ENCODE data around the gene SERPINH1.

SERPINH1 gene

DNA sequence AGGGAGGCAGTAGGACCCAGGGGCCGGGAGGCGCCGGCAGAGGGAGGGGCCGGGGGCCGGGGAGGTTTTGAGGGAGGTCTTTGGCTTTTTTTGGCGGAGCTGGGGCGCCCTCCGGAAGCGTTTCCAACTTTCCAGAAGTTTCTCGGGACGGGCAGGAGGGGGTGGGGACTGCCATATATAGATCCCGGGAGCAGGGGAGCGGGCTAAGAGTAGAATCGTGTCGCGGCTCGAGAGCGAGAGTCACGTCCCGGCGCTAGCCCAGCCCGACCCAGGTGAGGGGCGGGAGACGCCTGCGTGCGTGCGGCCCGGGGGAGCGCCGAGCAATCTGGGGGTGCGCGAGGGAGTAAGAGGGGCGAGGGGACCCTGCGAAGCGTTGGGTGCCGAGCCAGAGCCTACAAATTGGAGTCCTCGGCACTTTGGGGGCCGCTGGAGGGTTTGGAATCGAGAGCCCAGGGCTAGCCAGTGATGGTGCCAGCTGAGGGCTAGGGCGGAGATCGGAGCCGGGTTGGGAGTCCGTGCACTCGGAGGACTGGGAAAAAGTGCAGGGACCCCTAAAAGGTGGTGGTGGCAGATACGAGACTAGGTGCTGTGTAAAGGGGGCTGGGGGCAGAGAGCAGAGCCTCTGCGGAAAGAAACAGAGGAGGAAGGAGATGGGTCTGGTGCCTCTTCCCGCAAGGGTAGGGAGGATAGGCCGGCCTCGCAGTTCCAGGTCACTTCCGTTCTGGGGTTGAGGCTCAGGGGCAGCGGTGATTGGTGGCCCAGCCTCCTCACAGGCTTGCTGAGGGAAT is at the start of gene SERPINH1:
Gene SERPINH1 (plus strand): TSS at position 206 of the 788 bp plus-strand sequence. CDS start 4,097 bp downstream, outside the sequence.
- peak; percentile 52 to 68 for DNase-seq

DNA sequence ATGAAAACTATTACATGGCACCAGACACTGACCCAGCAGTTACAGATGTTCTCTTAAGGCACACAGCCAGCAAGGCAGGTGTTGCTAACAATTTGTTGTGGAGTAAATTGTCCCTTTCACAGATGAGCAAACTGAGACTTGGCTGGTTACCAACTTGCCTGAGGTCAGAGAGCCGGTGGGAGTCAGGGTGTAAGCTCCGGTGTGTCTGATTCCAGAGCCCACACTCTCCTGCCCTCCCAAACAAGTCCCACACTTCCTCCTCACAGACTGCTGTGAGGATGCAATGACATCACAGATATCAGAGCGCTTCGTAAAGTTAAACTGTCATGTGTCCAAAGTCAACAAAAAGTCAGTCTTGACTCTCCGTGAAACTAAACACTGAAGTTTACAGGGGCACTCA is 48.8 kb upstream of the SERPINH1 start:
- no peak for DNase-seq

DNA sequence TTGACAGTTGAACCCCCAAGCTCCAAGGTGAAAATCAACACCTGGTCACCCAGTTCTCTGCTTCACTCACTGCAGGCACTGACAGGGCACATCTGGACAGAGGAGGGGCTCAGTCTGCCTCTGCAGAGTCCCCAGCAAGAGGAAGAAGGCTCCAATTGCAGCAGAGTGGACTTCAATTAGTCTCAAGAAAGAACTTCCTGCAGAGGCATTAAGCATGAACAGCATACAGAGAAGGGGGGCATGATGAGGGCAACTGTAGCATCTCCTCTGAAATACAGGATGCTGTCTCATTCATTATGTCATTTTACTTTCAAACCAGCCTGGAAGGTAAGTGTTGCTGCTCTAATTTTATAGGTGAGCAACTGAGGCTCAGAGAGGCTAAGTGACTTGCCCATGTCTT is 47.5 kb upstream of the SERPINH1 start:
- no peak for DNase-seq

DNA sequence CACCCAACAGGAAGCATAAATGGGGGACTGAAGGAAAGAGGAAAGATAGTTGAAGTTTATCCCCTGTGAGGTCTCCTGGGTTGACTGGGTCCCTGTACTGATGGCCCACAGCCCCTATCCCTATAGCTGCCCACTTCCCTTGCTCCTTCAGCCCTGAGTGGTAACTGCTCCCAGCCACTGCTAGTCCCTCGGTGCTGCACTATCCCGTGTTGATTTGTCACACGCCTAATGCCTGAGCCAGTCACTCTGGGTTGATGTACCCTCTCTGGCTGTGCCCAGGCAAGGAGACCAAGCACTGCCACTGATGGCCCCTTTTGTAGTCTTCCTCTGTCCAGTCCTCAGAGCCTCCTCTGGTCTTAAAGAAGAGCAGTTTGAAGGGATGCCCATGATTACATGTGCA is 45.9 kb upstream of the SERPINH1 start:
- DNase-seq: no peak

- DNase-seq: no peak
Measured at GRCh38 chr11:75516886-75517285, 45.2 kb upstream of the SERPINH1 start.

GRCh38 chr11:75518204-75518549 is 43.9 kb upstream of the SERPINH1 start:
- no peak for DNase-seq

DNA sequence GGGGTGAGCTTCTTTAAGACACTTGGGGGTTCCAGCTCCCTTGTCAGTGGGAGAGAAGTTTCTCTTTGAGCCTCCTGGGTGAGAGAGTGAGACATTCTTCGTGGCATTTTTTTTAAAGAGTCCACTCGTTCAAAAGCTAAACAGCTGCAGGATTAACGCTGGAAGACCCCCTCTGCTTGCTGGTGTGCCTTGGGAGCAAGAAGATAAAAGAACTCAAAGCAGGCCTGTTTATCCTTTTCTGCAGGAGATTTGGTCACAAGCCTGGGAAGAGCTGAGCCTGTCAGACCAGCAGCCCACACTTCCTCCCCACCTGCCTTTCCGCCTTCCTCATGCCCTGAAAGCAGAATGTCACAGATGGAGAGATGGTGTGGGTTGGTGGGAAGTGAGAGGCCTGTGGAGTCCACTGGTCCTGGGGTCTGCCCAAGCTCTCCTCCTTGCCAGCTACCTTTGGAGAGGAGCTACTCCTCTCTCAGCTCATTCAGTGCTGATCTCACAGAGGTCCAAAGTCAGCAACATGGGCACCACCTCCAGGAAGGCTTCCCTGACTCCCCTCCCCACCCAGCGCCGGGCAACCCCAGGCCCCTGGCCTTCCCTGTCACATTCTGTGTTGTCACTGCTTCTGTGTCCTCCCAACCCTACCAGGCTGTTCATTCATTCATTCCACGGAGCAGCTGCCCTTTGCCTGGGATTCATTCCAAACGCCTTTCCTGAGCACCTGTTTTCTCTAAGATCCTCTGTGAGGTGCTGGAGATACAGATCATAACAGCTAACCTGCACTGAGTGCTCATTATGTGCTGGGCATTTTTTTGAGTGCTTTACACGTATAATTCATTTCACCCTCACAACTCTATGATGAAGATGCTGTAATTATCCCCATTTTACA is 43.0 kb upstream of the SERPINH1 start:
- DNase-seq: no peak

- no peak for DNase-seq
Measured at GRCh38 chr11:75520688-75521087, 41.4 kb upstream of the SERPINH1 start.

DNA sequence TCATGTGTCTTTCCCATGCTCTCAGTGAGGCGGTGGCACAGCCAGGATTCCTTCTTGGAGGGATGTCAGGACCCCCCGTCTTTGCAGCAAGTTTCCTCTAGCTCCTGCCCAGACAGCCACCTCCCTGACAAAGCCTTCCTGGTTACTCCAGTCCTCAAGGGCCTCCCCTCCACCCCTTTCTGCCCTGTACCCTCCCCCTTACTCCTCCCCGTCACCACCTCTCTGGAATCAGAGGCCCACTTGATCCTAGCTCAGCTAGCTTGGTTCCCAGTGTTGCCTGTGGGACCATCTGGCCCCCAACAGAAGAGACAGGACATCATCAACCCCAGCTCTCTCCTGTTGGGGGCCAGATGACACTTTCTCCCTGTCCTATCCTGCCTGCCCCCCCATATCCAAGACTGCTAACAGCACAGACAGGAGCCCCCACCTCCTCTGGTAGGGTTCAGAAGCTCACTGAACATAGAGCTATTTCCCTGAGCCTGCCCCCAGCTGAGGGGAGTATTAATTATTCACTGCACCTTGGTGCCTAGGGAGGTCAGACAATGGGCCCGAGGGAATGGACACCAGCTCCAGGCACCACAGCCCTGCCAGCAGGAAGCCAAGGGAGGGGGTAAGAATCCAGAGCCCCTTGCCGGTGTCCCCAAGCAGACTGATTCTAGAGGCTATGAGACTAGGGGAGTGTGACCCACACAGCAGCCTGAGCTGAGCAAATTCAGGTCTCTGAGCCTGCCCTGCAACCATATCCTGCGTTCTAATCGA is 39.6 kb upstream of the SERPINH1 start:
- DNase-seq: no peak

DNA sequence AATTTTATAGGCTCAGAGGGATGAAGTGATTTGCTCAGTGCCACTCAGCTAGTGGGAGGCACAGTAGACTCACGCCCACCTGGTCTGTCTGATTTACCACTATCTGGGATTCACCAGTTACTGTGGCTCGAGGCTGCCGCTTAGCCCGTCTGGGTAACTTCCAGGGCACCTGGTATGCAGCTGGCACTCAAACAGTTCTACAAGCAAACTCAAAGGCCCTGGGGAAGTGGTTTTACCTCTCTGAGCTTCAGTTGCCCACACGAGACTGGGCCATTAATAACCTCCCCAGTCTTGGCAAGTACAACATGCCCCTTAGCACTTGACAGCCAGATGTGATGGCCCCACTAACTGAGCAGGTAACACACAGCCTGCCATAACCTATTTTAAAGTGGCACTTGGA is 38.9 kb upstream of the SERPINH1 start:
- DNase-seq: no peak

DNA sequence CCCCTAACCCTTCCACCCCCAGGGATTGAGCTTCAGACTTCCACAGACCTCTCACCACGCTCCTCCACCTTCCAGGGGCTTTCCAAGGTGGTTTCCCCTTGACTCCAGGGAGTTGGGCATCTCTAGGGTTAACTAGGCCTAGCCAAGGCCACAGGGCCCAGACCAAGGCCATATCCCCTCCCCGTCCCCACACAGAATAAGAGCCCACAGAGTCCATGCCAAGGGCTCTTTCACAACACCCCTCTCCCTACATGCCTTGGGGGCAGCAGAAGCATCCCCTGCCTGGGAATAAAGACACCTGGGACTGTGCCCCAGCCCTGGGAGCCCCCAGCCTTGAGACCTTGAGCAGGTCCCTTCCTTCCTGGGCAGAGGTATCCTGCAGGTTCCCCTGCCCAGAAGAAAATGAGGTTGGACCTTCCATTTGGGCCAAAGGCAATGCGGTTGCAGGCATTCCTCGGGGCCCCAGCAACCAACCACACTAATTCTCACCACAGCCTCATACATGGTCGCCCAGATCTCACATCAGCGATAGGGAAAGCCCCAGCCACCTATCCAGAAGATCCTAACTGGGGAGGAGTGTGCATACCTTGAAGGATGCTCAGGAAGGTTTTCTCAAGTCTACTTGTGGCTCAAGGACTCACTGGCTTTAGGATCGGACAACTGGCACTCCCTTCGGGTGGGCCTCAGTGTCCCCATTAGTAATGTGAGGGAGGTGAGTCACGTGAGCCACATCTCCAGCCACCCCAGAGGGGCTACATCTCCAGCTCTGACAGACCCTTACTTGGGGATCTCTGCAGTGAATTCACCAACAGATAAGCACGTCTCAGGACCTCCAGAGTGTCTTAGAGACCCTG is 38.0 kb upstream of the SERPINH1 start:
- no peak for DNase-seq

GRCh38 chr11:75524665-75525432 is 37.2 kb upstream of the SERPINH1 start:
- DNase-seq: no peak

- peak; percentile 83 to 88 for DNase-seq
Measured at GRCh38 chr11:75525433-75526191, 36.4 kb upstream of the SERPINH1 start, which contains the start of gene GDPD5. GDPD5 (minus strand) TSS chr11:75525941; CDS start chr11:75477735, 48,206 bp downstream.

DNA sequence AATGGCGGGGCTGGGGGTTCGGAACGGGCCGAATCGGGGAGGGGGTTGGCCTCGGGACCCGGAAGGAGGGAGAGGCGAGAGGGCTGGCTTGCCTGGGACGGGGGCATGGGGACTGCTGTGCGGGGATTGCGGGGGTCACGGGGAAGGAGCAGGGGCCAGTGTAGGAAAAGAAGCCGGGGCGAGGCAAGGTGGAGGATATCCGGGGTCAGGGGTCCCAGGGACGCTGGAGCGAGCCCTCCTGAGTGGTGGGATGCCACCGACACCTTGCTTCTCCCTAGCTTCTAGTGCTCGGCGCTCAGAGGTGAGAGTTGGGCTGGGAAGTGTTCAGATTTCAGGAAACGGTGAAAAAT is 35.9 kb upstream of the SERPINH1 start:
- DNase-seq: no peak

GRCh38 chr11:75527130-75527529 is 34.9 kb upstream of the SERPINH1 start:
- DNase-seq: no peak

GRCh38 chr11:75527938-75528735 is 33.9 kb upstream of the SERPINH1 start:
- DNase-seq: no peak

DNA sequence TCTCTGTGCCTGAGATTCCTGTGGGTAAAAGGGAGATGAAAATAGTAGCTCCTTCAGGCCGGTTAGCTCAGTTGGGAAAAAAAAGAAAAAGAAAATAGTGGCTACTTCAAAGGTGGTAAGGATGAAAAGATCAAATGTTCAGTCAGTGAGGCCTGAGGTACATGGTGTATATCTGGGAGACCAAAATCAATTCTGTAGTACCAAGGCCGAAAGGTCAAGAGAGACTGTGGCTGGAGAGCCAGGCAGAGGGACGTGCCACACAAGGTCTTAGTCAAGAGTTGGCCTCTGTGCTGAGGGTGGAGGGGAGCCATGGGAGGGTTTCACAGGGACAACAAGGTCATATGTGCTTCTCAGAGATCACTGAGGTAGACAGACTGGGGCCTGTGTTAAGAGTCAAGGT is 31.5 kb upstream of the SERPINH1 start:
- no peak for DNase-seq

GRCh38 chr11:75531325-75531724 is 30.7 kb upstream of the SERPINH1 start:
- no peak for DNase-seq

DNA sequence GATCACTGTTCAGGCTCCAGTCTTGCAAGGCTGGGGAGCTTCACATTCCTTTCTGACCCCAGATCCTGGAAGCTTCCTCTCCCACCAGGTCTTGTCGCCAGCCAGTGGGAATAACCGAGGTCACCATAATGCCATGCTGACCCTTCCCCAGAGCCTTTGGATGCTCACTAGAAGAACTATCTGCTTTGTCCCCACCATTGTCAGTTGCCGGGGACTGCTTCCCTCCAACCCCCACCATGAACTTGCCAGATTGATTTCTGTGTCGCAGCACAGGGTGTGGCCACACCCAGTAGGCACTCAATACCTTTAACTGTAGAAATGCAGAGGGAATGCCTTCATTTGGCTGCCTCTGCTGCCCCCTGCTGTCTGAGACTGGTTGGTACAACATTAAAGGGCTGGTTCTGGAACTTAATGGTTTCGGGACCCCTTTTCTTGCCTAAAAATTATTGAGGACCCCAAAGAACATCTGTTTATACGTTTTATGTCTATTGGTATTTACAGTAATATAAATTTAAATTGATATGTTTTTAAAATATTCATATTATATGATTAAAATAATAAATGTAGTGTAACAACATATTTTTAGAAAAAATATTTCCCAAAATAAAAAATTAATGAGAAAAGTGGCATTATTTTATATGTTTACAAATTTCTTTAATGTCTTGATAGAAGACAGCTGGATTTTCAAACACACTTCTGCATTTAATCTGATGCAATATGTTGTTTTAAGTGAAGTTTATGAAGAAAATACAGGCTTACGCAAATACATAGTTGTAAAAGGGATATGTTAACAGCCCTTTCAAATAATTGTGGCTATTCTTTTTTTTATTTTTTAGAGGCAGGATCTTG is 29.6 kb upstream of the SERPINH1 start:
- DNase-seq: peak; percentile 32 to 36

Measured in NCI-H1930 (cell line).